Measurements from ENCODE around the gene CTIF. TPM values are rescaled to one million over a fixed set of nuclear protein-coding genes. Genes with fewer than 3 reads are reported as not detected.
"Not testable (repeated sequence)": the region's sequence is repeated elsewhere in the genome, so short reads cannot be mapped to it uniquely, and the experiment has no call there.

CTIF gene
- polyA plus RNA-seq, 4 donors, result 16.6 to 26.9 (median 22.9) TPM

GRCh38 chr18:48868468-48869466, 329.9 kb downstream of the CTIF start:
- DNase-seq (ENCODE audit: low read depth in 4 of 4, low spot score in 2 of 4), result no peak

- DNase-seq (ENCODE audit: low read depth in 4 of 4, low spot score in 2 of 4), result no peak
Observed at GRCh38 chr18:48869591-48869990, 330.8 kb downstream of the CTIF start.

DNA sequence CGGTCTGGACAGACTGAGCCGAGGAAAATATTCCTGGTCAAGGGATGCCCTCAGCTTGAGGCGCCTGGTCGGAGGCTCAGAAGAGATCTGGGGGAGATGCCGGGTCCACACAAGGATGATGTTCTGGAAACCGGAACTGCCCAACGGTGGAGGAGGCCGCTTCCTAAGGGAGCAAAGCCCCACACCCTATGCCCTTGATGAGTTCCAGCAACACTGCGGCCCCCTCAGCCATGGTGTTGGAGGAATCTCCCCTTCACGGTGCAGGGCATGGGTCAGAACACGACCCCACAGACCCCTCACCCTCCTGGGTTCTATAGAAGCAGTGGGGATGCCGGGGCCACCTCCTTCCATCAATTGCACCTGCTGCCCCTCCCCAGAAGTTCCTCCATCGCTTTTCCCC, 332.1 kb downstream of the CTIF start:
- DNase-seq (ENCODE audit: low read depth in 4 of 4, low spot score in 2 of 4), result not testable (repeated sequence)

- DNase-seq (ENCODE audit: low read depth in 4 of 4, low spot score in 2 of 4), result no peak
Observed at GRCh38 chr18:48871391-48872166, 332.7 kb downstream of the CTIF start.

- DNase-seq (ENCODE audit: low read depth in 4 of 4, low spot score in 2 of 4), result no peak
Observed at GRCh38 chr18:48872234-48873145, 333.7 kb downstream of the CTIF start.

GRCh38 chr18:48874233-48874632, 335.4 kb downstream of the CTIF start:
- no peak for DNase-seq (ENCODE audit: low read depth in 4 of 4, low spot score in 2 of 4)

GRCh38 chr18:48874701-48875162, 335.9 kb downstream of the CTIF start:
- DNase-seq (ENCODE audit: low read depth in 4 of 4, low spot score in 2 of 4), result no peak

DNA sequence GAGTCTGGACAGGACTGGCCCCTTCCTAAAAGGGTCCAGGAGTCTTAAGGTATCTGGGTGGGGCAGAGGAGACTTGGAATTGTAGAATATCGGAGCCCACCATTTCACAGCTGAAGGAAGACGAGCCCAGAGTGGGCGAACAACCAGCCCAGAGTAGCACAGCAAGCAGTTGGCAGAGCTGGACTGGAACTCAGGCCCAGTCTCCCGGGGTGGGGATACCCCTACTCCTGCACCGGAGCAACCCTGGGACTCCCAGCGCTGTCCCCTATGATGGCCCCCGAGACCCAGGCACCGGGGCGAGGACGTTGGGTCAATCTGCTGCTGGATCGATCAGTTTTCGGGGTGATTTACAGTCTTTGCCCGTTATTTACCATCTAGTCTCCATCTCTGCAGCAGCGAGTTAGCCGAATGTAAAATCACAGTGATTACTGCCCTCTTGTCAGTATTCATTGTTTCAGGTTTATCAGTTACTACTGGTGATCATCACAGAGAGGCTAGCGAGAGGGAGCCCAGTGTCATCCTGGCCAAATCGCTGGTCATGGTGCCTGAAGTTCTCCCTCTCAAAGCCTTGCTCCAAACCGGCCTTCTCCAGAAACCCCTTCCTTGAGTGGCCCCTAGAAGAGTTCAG, 336.6 kb downstream of the CTIF start:
- DNase-seq (ENCODE audit: low read depth in 4 of 4, low spot score in 2 of 4), result no peak

- DNase-seq (ENCODE audit: low read depth in 4 of 4, low spot score in 2 of 4), result no peak
Observed at GRCh38 chr18:48875942-48876511, 337.2 kb downstream of the CTIF start.

- no peak for DNase-seq (ENCODE audit: low read depth in 4 of 4, low spot score in 2 of 4)
Observed at GRCh38 chr18:48876590-48876989, 337.8 kb downstream of the CTIF start.

DNA sequence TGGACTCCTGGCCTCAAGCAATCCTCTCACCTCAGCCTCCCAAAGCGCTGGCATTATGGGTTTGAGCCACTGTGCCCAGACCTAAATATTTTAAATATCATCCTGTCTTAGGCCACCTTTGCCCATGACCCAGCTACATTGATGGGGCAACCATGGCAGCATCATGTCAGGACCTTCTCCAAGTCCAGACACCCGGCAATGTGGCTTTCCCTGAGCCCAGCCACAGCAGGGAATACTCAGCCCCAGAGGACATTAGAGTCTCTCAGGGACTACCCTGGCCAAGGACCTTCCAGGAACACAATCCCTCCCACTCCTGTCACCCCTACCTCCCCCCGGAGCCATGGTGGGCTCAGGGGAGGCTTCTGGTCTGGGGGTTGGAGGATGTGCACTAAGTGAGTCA, 339.1 kb downstream of the CTIF start:
- DNase-seq (ENCODE audit: low read depth in 4 of 4, low spot score in 2 of 4), result no peak

DNA sequence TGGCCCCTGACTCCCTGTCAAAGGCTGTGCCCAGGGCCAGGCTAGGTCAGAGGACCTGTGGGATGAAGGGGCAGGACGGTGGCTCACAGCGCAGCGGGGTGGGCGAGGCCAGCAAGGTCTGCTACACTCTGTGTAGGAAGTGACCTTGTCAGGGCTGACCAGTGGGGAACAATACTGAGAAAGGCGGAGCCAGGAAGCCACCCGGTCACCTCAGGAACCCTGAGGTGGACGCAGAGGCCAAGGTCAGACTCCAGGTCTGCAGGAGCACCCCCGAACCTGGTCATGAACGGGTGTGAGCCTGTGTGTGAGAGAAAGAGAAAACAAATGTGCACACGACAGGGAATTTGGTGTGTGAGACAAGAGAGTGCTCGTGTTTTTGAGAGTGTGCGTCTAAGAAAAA, 339.6 kb downstream of the CTIF start:
- DNase-seq (ENCODE audit: low read depth in 4 of 4, low spot score in 2 of 4), result no peak

- DNase-seq (ENCODE audit: low read depth in 4 of 4, low spot score in 2 of 4), result no peak
Observed at GRCh38 chr18:48879008-48879431, 340.2 kb downstream of the CTIF start.

DNA sequence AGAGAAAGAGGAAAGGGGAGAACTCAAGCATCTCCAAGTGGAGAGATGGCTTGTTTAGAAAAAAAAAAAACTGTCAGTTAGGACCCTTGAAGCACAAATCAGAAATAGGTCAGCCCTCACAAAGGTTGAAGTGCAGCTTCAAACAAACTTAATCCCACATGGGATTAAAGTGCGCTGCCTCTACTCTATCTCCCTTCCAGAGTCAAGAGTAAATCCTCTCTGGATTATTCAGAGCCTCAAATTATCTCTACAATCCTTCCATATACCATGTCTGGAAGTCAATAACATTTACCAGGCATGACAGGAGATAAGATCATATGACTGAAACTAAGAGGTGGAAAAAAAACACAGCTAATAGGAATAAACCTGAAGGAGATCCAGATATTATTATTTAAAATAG, 342.1 kb downstream of the CTIF start:
- no peak for DNase-seq (ENCODE audit: low read depth in 4 of 4, low spot score in 2 of 4)

GRCh38 chr18:48882379-48882778, 343.5 kb downstream of the CTIF start:
- no peak for DNase-seq (ENCODE audit: low read depth in 4 of 4, low spot score in 2 of 4)

- DNase-seq (ENCODE audit: low read depth in 4 of 4, low spot score in 2 of 4), result no peak
Observed at GRCh38 chr18:48884306-48884705, 345.5 kb downstream of the CTIF start.

DNA sequence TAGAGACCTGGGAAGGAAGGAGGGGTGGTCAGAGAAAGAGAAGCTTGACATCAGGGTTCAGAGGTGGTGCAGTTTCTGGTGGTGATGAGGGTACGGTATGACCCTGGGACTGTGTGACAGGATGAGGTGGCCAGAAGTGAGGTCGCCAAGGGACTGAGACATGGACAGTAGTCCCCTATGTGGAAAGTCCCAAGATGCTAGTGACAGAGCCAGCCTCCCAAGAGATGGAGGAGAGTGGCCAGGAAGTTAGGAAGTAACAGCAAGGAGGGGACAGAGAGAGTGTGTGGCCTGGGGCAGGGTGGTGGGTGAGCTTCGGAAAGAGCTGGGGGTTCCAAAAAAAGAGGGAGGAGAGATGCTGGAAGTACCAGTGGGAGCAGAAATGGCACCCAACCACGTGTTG, 345.9 kb downstream of the CTIF start:
- no peak for DNase-seq (ENCODE audit: low read depth in 4 of 4, low spot score in 2 of 4)

DNA sequence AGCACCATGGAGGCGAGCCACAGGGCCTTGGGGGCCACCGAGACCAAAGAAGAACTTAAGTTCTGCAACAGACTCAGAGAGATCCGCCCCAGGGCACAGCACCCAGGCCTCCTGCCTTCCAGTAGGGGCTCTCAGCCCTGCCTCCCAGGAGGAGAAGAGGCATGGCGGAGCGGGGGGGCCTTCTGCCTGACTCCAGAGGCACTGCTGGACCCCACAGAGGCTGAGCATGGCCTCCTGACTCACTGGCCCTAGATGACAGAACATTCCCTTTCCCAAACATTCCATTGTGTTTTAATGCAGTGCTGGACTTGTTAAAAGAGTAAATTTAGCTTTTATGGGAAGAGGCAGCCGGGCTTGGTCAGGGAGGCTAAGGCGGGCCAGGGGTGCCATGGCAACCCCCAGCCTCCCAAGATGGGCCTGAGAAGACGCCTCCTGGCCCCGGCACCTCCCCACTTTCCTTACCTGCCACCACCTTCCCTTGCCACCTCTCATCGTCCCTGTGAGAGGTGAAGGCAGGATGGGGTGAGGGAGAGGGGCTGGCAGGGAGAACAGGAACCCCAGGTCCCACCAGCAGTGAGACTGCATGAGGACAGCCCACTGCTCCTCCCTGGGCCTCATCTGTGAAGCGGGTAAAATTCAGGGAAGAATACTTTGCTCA, 346.6 kb downstream of the CTIF start:
- no peak for DNase-seq (ENCODE audit: low read depth in 4 of 4, low spot score in 2 of 4)

- DNase-seq (ENCODE audit: low read depth in 4 of 4, low spot score in 2 of 4), result no peak
Observed at GRCh38 chr18:48885924-48886400, 347.1 kb downstream of the CTIF start.

Data from left renal cortex interstitium (tissue), 4 donors.